K562 (cell line): ENCODE results near the gene SOCS3. TPM values are rescaled to one million over a fixed set of nuclear protein-coding genes. Genes with fewer than 3 reads are reported as not detected.

ENCODE experiments used
- ARID3A ChIP-seq: IDR thresholded peaks from 2 replicates; pipeline ENCODE4 v1.6.1; 2012; ENCODE audit warnings: low read depth, low read length, improper control_type of control experiment, borderline replicate concordance
- ESRRA ChIP-seq: fragments of 450-650 bp; IDR thresholded peaks from 2 replicates; pipeline ENCODE4 v1.6.1; 2014; ENCODE audit warnings: low read depth, mild to moderate bottlenecking, moderate library complexity, borderline replicate concordance
- HEY1 ChIP-seq: fragments of 250-450 bp; sonication (Bioruptor Pico); IDR thresholded peaks from 2 replicates; pipeline ENCODE4 v1.5.0; 2020; ENCODE audit warnings: mild to moderate bottlenecking, moderate library complexity, borderline replicate concordance
- HIVEP1 ChIP-seq: fragments of 250-450 bp; sonication (Bioruptor Pico); IDR thresholded peaks from 2 replicates; pipeline ENCODE4 v1.4.0; 2020; ENCODE audit warnings: mild to moderate bottlenecking
- HNRNPH1 ChIP-seq: fragments of 200-400 bp; formaldehyde crosslinking; optimal IDR thresholded peaks from 2 replicates; pipeline ENCODE3; 2017; ENCODE audit warnings: low read depth, mild to moderate bottlenecking, low read length, moderate library complexity
- HNRNPL ChIP-seq: fragments of 200-400 bp; formaldehyde crosslinking; IDR thresholded peaks from 2 replicates; pipeline ENCODE4 v1.6.1; 2017; ENCODE audit warnings: low read depth, mild to moderate bottlenecking, low read length
- KLF10 ChIP-seq: fragments of 250-450 bp; sonication (Bioruptor Pico); IDR thresholded peaks from 2 replicates; pipeline ENCODE4 v1.6.1; 2021; ENCODE audit warnings: matching md5 sums
- MAFK ChIP-seq: IDR thresholded peaks from 2 replicates; pipeline ENCODE4 v1.6.1; 2011; ENCODE audit warnings: low read length, improper control_type of control experiment
- MLX ChIP-seq, 2 experiments: fragments of 450-650 bp in 1 of 2; sonication (generic) in 1 of 2; formaldehyde crosslinking; conservative IDR thresholded peaks; 2 replicates each; pipeline versions ENCODE4 v1.4.0 to v1.8.1; 2020 to 2022; ENCODE audit warnings: mild to moderate bottlenecking in 1 of 2, missing genetic modification reagents in 1 of 2
- NCOA4 ChIP-seq: fragments of 450-650 bp; IDR thresholded peaks from 2 replicates; pipeline ENCODE4 v1.6.1; 2018; ENCODE audit warnings: mild to moderate bottlenecking; ENCODE audit not compliant: partially characterized antibody
- PCBP1 ChIP-seq: fragments of 200-400 bp; formaldehyde crosslinking; IDR thresholded peaks from 2 replicates; pipeline ENCODE4 v1.6.1; 2018; ENCODE audit warnings: mild to moderate bottlenecking, low read depth, low read length; ENCODE audit not compliant: poor library complexity, severe bottlenecking
- SMARCA5 ChIP-seq: fragments of 450-650 bp; IDR thresholded peaks from 2 replicates; pipeline ENCODE4 v1.6.1; 2016
- ZNF263 ChIP-seq: sonication (generic); formaldehyde crosslinking; IDR thresholded peaks from 2 replicates; pipeline ENCODE4 v1.8.0; 2022; ENCODE audit warnings: mild to moderate bottlenecking, missing genetic modification reagents, borderline replicate concordance
- ZNF655 ChIP-seq: fragments of 250-450 bp; sonication (Bioruptor Pico); IDR thresholded peaks from 2 replicates; pipeline ENCODE4 v1.5.0; 2021
- ZNF76 ChIP-seq: fragments of 250-450 bp; sonication (Bioruptor Pico); IDR thresholded peaks from 2 replicates; pipeline ENCODE4 v1.4.0; 2020; ENCODE audit warnings: mild to moderate bottlenecking, moderate library complexity, borderline replicate concordance
- polyA plus RNA-seq, 8 experiments: library from polyadenylated mRNA; depleted of rRNA in 4 of 8; stranded (reverse) in 5 of 8; unstranded in 3 of 8; fragments of >200 nt; fragmentation: Nextera tagmentation in 2 of 8; fragmentation: Illumina TruSeq in 1 of 8; extraction: Ambion mirVana in 2 of 8; extraction: Trizol in 1 of 8; gene quantifications; 2 replicates each; pipeline versions ENCODE4 v1.2.1 to v1.2.3, GENCODE V29; 2011 to 2014; ENCODE audit warnings: inconsistent platforms in 1 of 8, missing spikeins in 1 of 8
- total RNA-seq, 7 experiments: library from RNA; depleted of rRNA in 6 of 7; stranded (reverse); fragments of >200 nt in 6 of 7; fragmentation: Illumina TruSeq in 2 of 7; extraction: Trizol in 2 of 7; gene quantifications; 2 replicates each; pipeline versions ENCODE4 v1.2.1 to v1.2.3, GENCODE V29; 2011 to 2021; ENCODE audit warnings: low replicate concordance in 1 of 7
- TF ChIP-seq, protein P1 (sequence below): fragments of 200-400 bp; formaldehyde crosslinking; IDR thresholded peaks from 2 replicates; pipeline ENCODE4 v1.6.1; 2017; ENCODE audit warnings: mild to moderate bottlenecking, low read depth, low read length, moderate library complexity
- TF ChIP-seq, protein P2 (sequence below): fragments of 250-450 bp; sonication (Bioruptor Pico); IDR thresholded peaks from 2 replicates; pipeline ENCODE4 v1.8.0; 2021; ENCODE audit warnings: mild to moderate bottlenecking, moderate library complexity

SOCS3 gene
- total and polyA plus RNA-seq, 9 of the 15 experiments (the other 6 are each of a cell fraction or from before 2014, with no cell fraction given): 0.56 to 38.9 (median 13.7) TPM

- TF ChIP-seq, protein P1, sequence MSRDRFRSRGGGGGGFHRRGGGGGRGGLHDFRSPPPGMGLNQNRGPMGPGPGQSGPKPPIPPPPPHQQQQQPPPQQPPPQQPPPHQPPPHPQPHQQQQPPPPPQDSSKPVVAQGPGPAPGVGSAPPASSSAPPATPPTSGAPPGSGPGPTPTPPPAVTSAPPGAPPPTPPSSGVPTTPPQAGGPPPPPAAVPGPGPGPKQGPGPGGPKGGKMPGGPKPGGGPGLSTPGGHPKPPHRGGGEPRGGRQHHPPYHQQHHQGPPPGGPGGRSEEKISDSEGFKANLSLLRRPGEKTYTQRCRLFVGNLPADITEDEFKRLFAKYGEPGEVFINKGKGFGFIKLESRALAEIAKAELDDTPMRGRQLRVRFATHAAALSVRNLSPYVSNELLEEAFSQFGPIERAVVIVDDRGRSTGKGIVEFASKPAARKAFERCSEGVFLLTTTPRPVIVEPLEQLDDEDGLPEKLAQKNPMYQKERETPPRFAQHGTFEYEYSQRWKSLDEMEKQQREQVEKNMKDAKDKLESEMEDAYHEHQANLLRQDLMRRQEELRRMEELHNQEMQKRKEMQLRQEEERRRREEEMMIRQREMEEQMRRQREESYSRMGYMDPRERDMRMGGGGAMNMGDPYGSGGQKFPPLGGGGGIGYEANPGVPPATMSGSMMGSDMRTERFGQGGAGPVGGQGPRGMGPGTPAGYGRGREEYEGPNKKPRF: no peak
- TF ChIP-seq MAFK (no peak; the same call in 1 of the 2 replicates), NCOA4 (no peak), MLX (CRISPR knock-in tag; conservative IDR thresholded peaks at IDR 0.05) (no peak), SMARCA5 (peak; percentile 88), ZNF263 (CRISPR knock-in tag) (no peak; the same call in 1 of the 2 replicates), ESRRA (no peak), KLF10 (CRISPR knock-in tag) (no peak), HNRNPH1 (no peak), ZNF655 (no peak), ZNF76 (CRISPR knock-in tag) (peak; percentile 68; the same call in 1 of the 2 replicates), ARID3A (no peak), PCBP1 (no peak), HEY1 (no peak), HIVEP1 (CRISPR knock-in tag) (no peak; the same call in 1 of the 2 replicates), HNRNPL (no peak)
- TF ChIP-seq, protein P2, sequence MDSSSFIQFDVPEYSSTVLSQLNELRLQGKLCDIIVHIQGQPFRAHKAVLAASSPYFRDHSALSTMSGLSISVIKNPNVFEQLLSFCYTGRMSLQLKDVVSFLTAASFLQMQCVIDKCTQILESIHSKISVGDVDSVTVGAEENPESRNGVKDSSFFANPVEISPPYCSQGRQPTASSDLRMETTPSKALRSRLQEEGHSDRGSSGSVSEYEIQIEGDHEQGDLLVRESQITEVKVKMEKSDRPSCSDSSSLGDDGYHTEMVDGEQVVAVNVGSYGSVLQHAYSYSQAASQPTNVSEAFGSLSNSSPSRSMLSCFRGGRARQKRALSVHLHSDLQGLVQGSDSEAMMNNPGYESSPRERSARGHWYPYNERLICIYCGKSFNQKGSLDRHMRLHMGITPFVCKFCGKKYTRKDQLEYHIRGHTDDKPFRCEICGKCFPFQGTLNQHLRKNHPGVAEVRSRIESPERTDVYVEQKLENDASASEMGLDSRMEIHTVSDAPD: no peak
These were observed 44.3 kb downstream of the SOCS3 start (continued) for GRCh38 chr17:78315355-78316114.
